ENCODE data around the gene GINS1.

GRCh38 chr20:25484224-25484846, 76.9 kb downstream of the GINS1 start:
- peak; percentile 51 for TF ChIP-seq CTCF (IDR thresholded peaks at IDR 0.05; ENCODE audit: borderline replicate concordance, extremely low read depth, low read length, poor library complexity, severe bottlenecking)
- no peak for TF ChIP-seq EZH2 (IDR thresholded peaks at IDR 0.05; ENCODE audit: borderline replicate concordance, low read depth, low read length, severe bottlenecking)

Data from DND-41 (cell line).